H1 (cell line): ENCODE results near the gene RNF2. TPM values are rescaled to one million over a fixed set of nuclear protein-coding genes. Genes with fewer than 3 reads are reported as not detected.

Experiments
- CTCF ChIA-PET: fragments of 300-600 bp; sonication (Branson Sonifier 250); formaldehyde crosslinking; loops from one replicate; lab custom pipeline; 2021; ENCODE audit not compliant: partially characterized antibody; lab: Charles Lee
- POLR2A ChIA-PET: fragments of 300-600 bp; sonication (Branson Sonifier 250); formaldehyde crosslinking; loops from one replicate; lab custom pipeline; 2021; ENCODE audit warnings: inconsistent platforms; ENCODE audit not compliant: partially characterized antibody; lab: Charles Lee
- DNase-seq, 2 experiments: peaks; one replicate each; pipeline versions ENCODE4 v3.0.0 to v3.0.0-alpha.2; 2010 to 2022; ENCODE audit warnings: low spot score in 2 of 2, low read depth in 1 of 2, mixed read lengths in 1 of 2
- FAIRE-seq: peaks from 2 replicates; lab custom pipeline; 2011; peaks lifted over from hg19 to GRCh38; lab: Jason Lieb, UNC
- H2AFZ ChIP-seq: 2 replicates; pipeline ENCODE4 v1.8.1; 2012; ENCODE audit warnings: low read length, inconsistent platforms
- H2AK5ac ChIP-seq: 2 replicates; pipeline ENCODE4 v1.6.1; 2013; ENCODE audit warnings: low read depth, low read length
- H2BK120ac ChIP-seq: replicated peaks from 2 replicates; pipeline ENCODE3; 2013; ENCODE audit warnings: low read depth, low read length, inconsistent platforms
- H2BK12ac ChIP-seq: 2 replicates; pipeline ENCODE4 v1.6.1; 2013; ENCODE audit warnings: low read depth, low read length
- H2BK15ac ChIP-seq: 2 replicates; pipeline ENCODE4 v1.6.1; 2013; ENCODE audit warnings: low read length
- H2BK20ac ChIP-seq: 2 replicates; pipeline ENCODE4 v1.6.1; 2013; ENCODE audit warnings: low read length
- H2BK5ac ChIP-seq: 2 replicates; pipeline ENCODE4 v1.6.1; 2013; ENCODE audit warnings: low read depth, low read length
- H3K14ac ChIP-seq: 2 replicates; pipeline ENCODE4 v1.6.1; 2013; ENCODE audit warnings: inconsistent platforms; ENCODE audit not compliant: insufficient read length
- H3K18ac ChIP-seq: 2 replicates; pipeline ENCODE4 v1.6.1; 2013; ENCODE audit warnings: low read length; ENCODE audit errors: extremely low read depth
- H3K23ac ChIP-seq: 2 replicates; pipeline ENCODE4 v1.6.1; 2013; ENCODE audit warnings: inconsistent platforms; ENCODE audit not compliant: insufficient read length
- H3K23me2 ChIP-seq: 2 replicates; pipeline ENCODE4 v1.6.1; 2013; ENCODE audit warnings: low read depth, low read length
- H3K27ac ChIP-seq: 2 replicates; pipeline ENCODE4 v1.6.1; 2011; ENCODE audit warnings: low read depth, low read length, inconsistent platforms
- H3K27me3 ChIP-seq, 4 experiments: replicated peaks in 1 of 4; 1 replicate in 1 of 4; 2 replicates in 3 of 4; pipeline versions ENCODE4 v1.6.1 to v1.8.1; 2011 to 2013; ENCODE audit warnings: low read length in 3 of 4, mild to moderate bottlenecking in 3 of 4, inconsistent platforms in 2 of 4, mixed read lengths in 2 of 4, moderate library complexity in 1 of 4; ENCODE audit not compliant: control insufficient read depth in 3 of 4, insufficient read depth in 3 of 4; ENCODE audit errors: extremely low read depth in 1 of 4
- H3K36me3 ChIP-seq, 4 experiments: 2 replicates each; pipeline versions ENCODE4 v1.6.1 to v1.8.1; 2011 to 2013; ENCODE audit warnings: mild to moderate bottlenecking in 4 of 4, low read length in 3 of 4, moderate library complexity in 2 of 4, control low read depth in 1 of 4, inconsistent platforms in 1 of 4; ENCODE audit not compliant: insufficient read depth in 4 of 4, control insufficient read depth in 2 of 4
- H3K4ac ChIP-seq: replicated peaks from 2 replicates; pipeline ENCODE3; 2013; ENCODE audit warnings: low read length, low read depth, mixed read lengths, inconsistent platforms; ENCODE audit not compliant: insufficient read length
- H3K4me1 ChIP-seq, 4 experiments: replicated peaks in 1 of 4; 1 replicate in 1 of 4; 2 replicates in 3 of 4; pipeline versions ENCODE4 v1.6.1 to v1.8.1; 2011 to 2013; ENCODE audit warnings: low read length in 3 of 4, inconsistent platforms in 2 of 4, mixed read lengths in 1 of 4; ENCODE audit not compliant: insufficient read depth in 4 of 4, control insufficient read depth in 3 of 4
- H3K4me2 ChIP-seq, 2 experiments: 2 replicates each; pipeline versions ENCODE4 v1.6.1 to v1.8.1; 2011 to 2013; ENCODE audit warnings: low read depth in 2 of 2, low read length in 2 of 2, control low read depth in 1 of 2, inconsistent platforms in 1 of 2, mild to moderate bottlenecking in 1 of 2; ENCODE audit not compliant: insufficient read depth in 1 of 2
- H3K4me3 ChIP-seq, 4 experiments: fragments of 200-600, 300-600 bp in 1 of 4; sonication (generic), shearing (Covaris generic), sonication (Bioruptor Twin) in 1 of 4; 2 replicates each; pipeline versions ENCODE4 v1.5.1 to v1.8.1; 2011 to 2016; ENCODE audit warnings: low read length in 4 of 4, low read depth in 3 of 4, control low read depth in 2 of 4, inconsistent platforms in 2 of 4, mild to moderate bottlenecking in 2 of 4, mixed read lengths in 1 of 4, moderate library complexity in 1 of 4; ENCODE audit not compliant: insufficient read depth in 2 of 4; ENCODE audit errors: extremely low read depth in 1 of 4
- H3K56ac ChIP-seq: replicated peaks from 2 replicates; pipeline ENCODE3; 2013; ENCODE audit warnings: low read depth, mild to moderate bottlenecking, mixed read lengths, low read length, inconsistent platforms; ENCODE audit not compliant: insufficient read length
- H3K79me1 ChIP-seq: 2 replicates; pipeline ENCODE4 v1.6.1; 2013; ENCODE audit warnings: low read depth, low read length, control low read depth
- H3K79me2 ChIP-seq, 2 experiments: 2 replicates each; pipeline versions ENCODE4 v1.6.1 to v1.8.1; 2012 to 2013; ENCODE audit warnings: low read length in 2 of 2, mild to moderate bottlenecking in 2 of 2, inconsistent platforms in 1 of 2; ENCODE audit not compliant: insufficient read depth in 2 of 2, control insufficient read depth in 1 of 2
- H3K9ac ChIP-seq, 4 experiments: replicated peaks in 1 of 4; 1 replicate in 1 of 4; 2 replicates in 3 of 4; pipeline versions ENCODE4 v1.6.1 to v1.8.1; 2011 to 2013; ENCODE audit warnings: low read depth in 3 of 4, low read length in 3 of 4, control low read depth in 2 of 4, mild to moderate bottlenecking in 2 of 4, moderate library complexity in 2 of 4, inconsistent platforms in 1 of 4; ENCODE audit errors: extremely low read depth in 1 of 4
- H3K9me3 ChIP-seq, 2 experiments: 2 replicates each; pipeline versions ENCODE4 v1.6.1 to v1.8.1; 2012 to 2013; ENCODE audit warnings: mild to moderate bottlenecking in 2 of 2, moderate library complexity in 2 of 2, control low read depth in 1 of 2, inconsistent platforms in 1 of 2, low read depth in 1 of 2, low read length in 1 of 2, mixed read lengths in 1 of 2; ENCODE audit not compliant: insufficient read depth in 2 of 2
- H4K20me1 ChIP-seq, 2 experiments: replicated peaks in 1 of 2; 2 replicates each; pipeline versions ENCODE3 to v1.8.1; 2011 to 2013; ENCODE audit warnings: inconsistent platforms in 2 of 2, low read length in 2 of 2, mild to moderate bottlenecking in 1 of 2; ENCODE audit not compliant: insufficient read depth in 2 of 2, control insufficient read depth in 1 of 2
- H4K5ac ChIP-seq: 2 replicates; pipeline ENCODE4 v1.6.1; 2013; ENCODE audit warnings: low read length, low read depth, mixed read lengths, inconsistent platforms; ENCODE audit not compliant: insufficient read length
- H4K8ac ChIP-seq: 2 replicates; pipeline ENCODE4 v1.8.0; 2013; ENCODE audit warnings: mild to moderate bottlenecking, moderate library complexity, low read length, inconsistent platforms; ENCODE audit not compliant: insufficient read depth; ENCODE audit errors: extremely low read depth
- H4K91ac ChIP-seq: replicated peaks from 2 replicates; pipeline ENCODE3; 2013; ENCODE audit warnings: low read length, mixed read lengths, inconsistent platforms; ENCODE audit not compliant: insufficient read length
- PHF8 ChIP-seq: fragments of 200-600 bp; sonication (generic); conservative IDR thresholded peaks from 2 replicates; pipeline ENCODE4 v1.7.1; 2012; ENCODE audit warnings: low read depth, mild to moderate bottlenecking, inconsistent platforms, low read length, moderate library complexity
- RXRA ChIP-seq: IDR thresholded peaks from 2 replicates; pipeline ENCODE4 v1.6.1; 2011; ENCODE audit warnings: low read depth, mild to moderate bottlenecking, low read length, moderate library complexity; ENCODE audit not compliant: insufficient read depth
- WGBS, 2 experiments: shearing (Covaris generic) in 1 of 2; methylation state at CpG; one replicate each; pipeline versions ENCODE4 v1.1.6 to v1.1.7; 2013 to 2015; ENCODE audit warnings: low lambda C conversion rate in 2 of 2, mixed read lengths in 2 of 2, inconsistent platforms in 1 of 2, low coverage in 1 of 2, missing lambda C conversion rate in 1 of 2; ENCODE audit not compliant: insufficient replicate concordance in 2 of 2, insufficient coverage in 1 of 2, insufficient read length in 1 of 2; ENCODE audit errors: extremely low coverage in 1 of 2, missing lambda C conversion rate in 1 of 2; 5-methylcytosine and 5-hydroxymethylcytosine counted together
- polyA plus RNA-seq, 7 experiments: library from polyadenylated mRNA; depleted of rRNA in 3 of 7; stranded (reverse) in 5 of 7; unstranded in 2 of 7; fragments of >200 nt in 5 of 7; fragments of 200-250 nt in 2 of 7; gene quantifications; 1 replicate in 5 of 7; 2 replicates in 1 of 7; 4 replicates in 1 of 7; pipeline versions ENCODE4 v1.2.1 to v1.2.3, GENCODE V29; 2011 to 2013; ENCODE audit warnings: missing spikeins in 2 of 7, mixed read lengths in 2 of 7
- total RNA-seq: library from RNA; stranded (reverse); fragmentation: NEBNext Ultra II Directional; extraction: Animal tissue kit (Norgen Biotek cat#: 25700); gene quantifications from 2 replicates; pipeline ENCODE4 v1.2.1, GENCODE V29; 2021
- TF ChIP-seq, protein P1 (sequence below): IDR thresholded peaks from 2 replicates; pipeline ENCODE4 v1.6.1; 2012; ENCODE audit warnings: inconsistent platforms

Gene RNF2
- total and polyA plus RNA-seq, 2 of the 8 experiments (the other 6 are each of a cell fraction or from before 2014, with no cell fraction given): 28.9 to 58.9 TPM

DNA sequence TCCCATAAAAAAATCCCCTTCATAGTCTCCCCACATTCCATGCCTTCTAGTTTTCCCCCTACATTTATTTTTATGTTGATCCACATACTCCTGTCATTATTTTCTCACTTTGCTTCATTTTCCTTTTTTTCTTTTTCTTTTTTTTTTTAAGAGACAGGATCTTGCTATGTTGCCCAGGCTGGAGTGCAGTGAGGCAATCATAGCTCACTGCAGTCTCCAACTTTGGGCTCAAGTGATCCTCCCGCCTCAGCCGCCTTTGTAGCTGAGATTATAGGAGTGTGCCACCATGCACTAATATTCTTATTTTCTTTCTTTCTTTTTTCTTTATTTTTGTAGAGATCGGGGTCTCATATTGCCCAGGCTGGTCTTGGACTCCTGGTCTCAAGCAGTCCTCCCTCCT, 7.8 kb downstream of the RNF2 start:
- Histone ChIP-seq H3K79me2 (peaks cover 37 to 99% of the 10 kb centered on the region in 2 experiments), H3K36me3 (no peaks in the 10 kb centered on the region), H3K14ac (no peak overlapping the region), H2BK12ac (no peak overlapping the region), H3K4ac (no peak overlapping the region), H3K4me1 (peaks cover 0 to 7% (median 3%) of the 10 kb centered on the region in 4 experiments; a peak in 4 of 7 replicates), H3K79me1 (peaks cover 5% of the 10 kb centered on the region; the same call in 1 of the 2 replicates), H4K91ac (no peak overlapping the region), H3K27ac (no peak overlapping the region), H3K56ac (no peak overlapping the region), H2BK20ac (no peak overlapping the region), H3K9ac (no peak overlapping the region), H3K9me3 (no peaks in the 10 kb centered on the region), H3K4me3 (no peak overlapping the region), H3K4me2 (no peak overlapping the region), H3K18ac (no peak overlapping the region), H2AFZ (no peak overlapping the region), H3K23ac (no peak overlapping the region), H4K5ac (no peak overlapping the region), H3K23me2 (no peaks in the 10 kb centered on the region), H4K8ac (no peak overlapping the region), H4K20me1 (peaks cover 0 to 9% of the 10 kb centered on the region in 2 experiments), H2AK5ac (no peak overlapping the region), H2BK5ac (no peak overlapping the region), H3K27me3 (no peaks in the 10 kb centered on the region), H2BK120ac (no peak overlapping the region), H2BK15ac (no peak overlapping the region)
- ChIA-PET POLR2A (interaction anchor here (5.8 kb wide), 1 partner anchor 8 kb away, joined by 33 read pairs; the partner anchor contains the start of gene RNF2), CTCF (interaction anchor here (0.9 to 1.4 kb wide), 2 partner anchors 11 to 13 kb away, joined by 3 to 4 read pairs; no protein-coding TSS in a partner anchor)
- FAIRE-seq: no peak
- 86% methylated on average over 3 of the region's 3 CpGs; no CpG with 5 or more reads in 1 of the 2 experiments for WGBS, 2 experiments
- DNase-seq: no peak
- TF ChIP-seq, protein P1, sequence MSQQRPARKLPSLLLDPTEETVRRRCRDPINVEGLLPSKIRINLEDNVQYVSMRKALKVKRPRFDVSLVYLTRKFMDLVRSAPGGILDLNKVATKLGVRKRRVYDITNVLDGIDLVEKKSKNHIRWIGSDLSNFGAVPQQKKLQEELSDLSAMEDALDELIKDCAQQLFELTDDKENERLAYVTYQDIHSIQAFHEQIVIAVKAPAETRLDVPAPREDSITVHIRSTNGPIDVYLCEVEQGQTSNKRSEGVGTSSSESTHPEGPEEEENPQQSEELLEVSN: no peak
- TF ChIP-seq RXRA (no peak), PHF8 (no peak)
